A673 (cell line): ENCODE data around the gene CAMSAP3. TPM values are rescaled to one million over a fixed set of nuclear protein-coding genes. Genes with fewer than 3 reads are reported as not detected.

ENCODE experiments used
- BruUV-seq: library from RNA; stranded (reverse); fragments of 400-500 nt; replicated peaks from 2 replicates; lab custom pipeline; 2021; lab: Mats Ljungman, UMichigan
- CTCF ChIA-PET: fragments of 300-600 bp; sonication (Branson Sonifier 250); formaldehyde crosslinking; loops from one replicate; lab custom pipeline; 2022; ENCODE audit warnings: antibody characterized with exemption; lab: Charles Lee
- POLR2A ChIA-PET: fragments of 300-600 bp; sonication (Branson Sonifier 250); formaldehyde crosslinking; loops from one replicate; lab custom pipeline; 2022; ENCODE audit warnings: antibody characterized with exemption; ENCODE audit not compliant: low non-redundant PET; lab: Charles Lee
- DNase-seq: peaks from one replicate; pipeline ENCODE4 v3.0.0-alpha.2; 2015; ENCODE audit warnings: low spot score
- H3K27ac ChIP-seq: fragments of 200-600 bp; sonication (generic); 2 replicates; pipeline ENCODE4 v1.5.1; 2016; ENCODE audit warnings: mixed run types, low read depth, mild to moderate bottlenecking, mixed read lengths, antibody characterized with exemption, low read length; ENCODE audit not compliant: poor library complexity, severe bottlenecking
- H3K27me3 ChIP-seq: fragments of 200-600 bp; sonication (generic); replicated peaks from 2 replicates; pipeline ENCODE4 v1.6.1; 2017; ENCODE audit warnings: mixed run types, low read depth, mild to moderate bottlenecking, mixed read lengths, antibody characterized with exemption, low read length; ENCODE audit not compliant: insufficient read depth, poor library complexity
- H3K36me3 ChIP-seq: fragments of 200-600 bp; sonication (generic); 2 replicates; pipeline ENCODE4 v1.6.1; 2016; ENCODE audit warnings: mixed run types, mild to moderate bottlenecking, mixed read lengths, antibody characterized with exemption, low read length; ENCODE audit not compliant: insufficient read depth, poor library complexity, severe bottlenecking
- H3K4me1 ChIP-seq: fragments of 200-600 bp; sonication (generic); 2 replicates; pipeline ENCODE4 v1.6.1; 2017; ENCODE audit warnings: mixed run types, mild to moderate bottlenecking, mixed read lengths, antibody characterized with exemption, low read length; ENCODE audit not compliant: insufficient read depth, poor library complexity, severe bottlenecking
- H3K4me3 ChIP-seq: fragments of 200-600 bp; sonication (generic); 2 replicates; pipeline ENCODE4 v1.5.1; 2016; ENCODE audit warnings: low read depth, mixed run types, mild to moderate bottlenecking, mixed read lengths, low read length; ENCODE audit not compliant: poor library complexity, severe bottlenecking
- H3K9me3 ChIP-seq: fragments of 200-600 bp; sonication (generic); 2 replicates; pipeline ENCODE4 v1.6.1; 2016; ENCODE audit warnings: mixed run types, low read depth, mild to moderate bottlenecking, mixed read lengths, antibody characterized with exemption, low read length; ENCODE audit not compliant: poor library complexity, severe bottlenecking
- EZH2 ChIP-seq: fragments of 200-600 bp; sonication (generic); IDR thresholded peaks from 2 replicates; pipeline ENCODE4 v1.6.1; 2017; ENCODE audit warnings: borderline replicate concordance, low read depth, mild to moderate bottlenecking, mixed read lengths, antibody characterized with exemption, low read length; ENCODE audit not compliant: poor library complexity, severe bottlenecking
- intact Hi-C: fragments of 100-400 bp; cut with micrococcal nuclease; formaldehyde crosslinking; loops from one replicate; pipeline ENCODE4 v1.10.0; 2022; ENCODE audit not compliant: unreplicated experiment
- total RNA-seq: library from RNA; stranded (reverse); gene quantifications from 2 replicates; pipeline ENCODE4 v1.2.3, GENCODE V29; 2021
- TF ChIP-seq, protein P1 (sequence below): fragments of 300-800, 200-600 bp; sonication (generic); conservative IDR thresholded peaks from 2 replicates; pipeline ENCODE4 v1.5.1; 2017; ENCODE audit warnings: low read depth, mild to moderate bottlenecking, antibody characterized with exemption, low read length, moderate library complexity, mixed read lengths

Gene CAMSAP3
- total RNA-seq, 1 experiment from 2014 or later: 1.2 TPM

DNA sequence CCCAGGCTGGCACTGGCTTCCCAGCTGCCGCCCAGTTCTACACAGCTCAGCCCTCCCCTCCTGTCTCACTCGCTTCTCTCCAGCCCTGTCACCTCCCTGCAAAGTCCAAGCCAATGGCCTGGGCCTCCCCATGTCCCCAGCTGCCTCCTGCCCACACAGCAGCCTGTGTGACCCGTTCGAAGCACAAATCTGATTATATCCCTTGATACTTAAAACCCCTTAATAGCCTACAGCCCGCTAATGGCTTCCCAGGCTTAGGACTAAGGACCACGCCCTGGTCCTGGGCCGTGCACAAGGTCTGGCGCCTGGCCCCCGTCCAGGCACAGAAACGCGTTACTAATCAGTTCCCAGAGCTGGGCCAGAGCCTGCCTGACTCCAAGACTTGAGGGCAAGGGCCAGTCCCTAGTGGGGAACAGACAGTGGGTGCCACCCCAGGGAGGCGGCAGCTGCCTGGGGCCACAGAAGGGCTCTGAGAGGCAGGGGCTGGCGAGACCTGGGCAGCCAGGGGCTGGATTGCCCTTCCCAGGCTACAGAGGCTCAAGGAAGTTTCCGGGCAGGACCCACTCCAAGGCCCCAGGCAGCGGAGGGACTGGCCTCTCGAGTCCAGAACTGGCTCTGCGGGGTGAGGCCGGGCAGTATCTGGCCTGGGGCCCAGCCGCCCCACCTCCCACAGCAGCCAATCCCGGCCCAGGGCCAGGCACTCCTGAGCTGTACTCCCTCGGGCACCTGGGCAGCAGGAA is 23.3 kb downstream of the CAMSAP3 start:
- intact Hi-C loops: no loop called here
- H3K27me3 ChIP-seq: no peaks in the 10 kb centered on the region
- CTCF ChIA-PET: no interaction called here
- H3K9me3 ChIP-seq: no peaks in the 10 kb centered on the region
- peaks cover 23% of the 10 kb centered on the region for H3K36me3 ChIP-seq
- POLR2A ChIA-PET: no interaction called here
- TF ChIP-seq EZH2: no peak
- TF ChIP-seq, protein P1, sequence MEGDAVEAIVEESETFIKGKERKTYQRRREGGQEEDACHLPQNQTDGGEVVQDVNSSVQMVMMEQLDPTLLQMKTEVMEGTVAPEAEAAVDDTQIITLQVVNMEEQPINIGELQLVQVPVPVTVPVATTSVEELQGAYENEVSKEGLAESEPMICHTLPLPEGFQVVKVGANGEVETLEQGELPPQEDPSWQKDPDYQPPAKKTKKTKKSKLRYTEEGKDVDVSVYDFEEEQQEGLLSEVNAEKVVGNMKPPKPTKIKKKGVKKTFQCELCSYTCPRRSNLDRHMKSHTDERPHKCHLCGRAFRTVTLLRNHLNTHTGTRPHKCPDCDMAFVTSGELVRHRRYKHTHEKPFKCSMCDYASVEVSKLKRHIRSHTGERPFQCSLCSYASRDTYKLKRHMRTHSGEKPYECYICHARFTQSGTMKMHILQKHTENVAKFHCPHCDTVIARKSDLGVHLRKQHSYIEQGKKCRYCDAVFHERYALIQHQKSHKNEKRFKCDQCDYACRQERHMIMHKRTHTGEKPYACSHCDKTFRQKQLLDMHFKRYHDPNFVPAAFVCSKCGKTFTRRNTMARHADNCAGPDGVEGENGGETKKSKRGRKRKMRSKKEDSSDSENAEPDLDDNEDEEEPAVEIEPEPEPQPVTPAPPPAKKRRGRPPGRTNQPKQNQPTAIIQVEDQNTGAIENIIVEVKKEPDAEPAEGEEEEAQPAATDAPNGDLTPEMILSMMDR: no peak
- H3K4me3 ChIP-seq: no peak overlapping the region
- BruUV-seq: no TSS peak
- H3K4me1 ChIP-seq: no peaks in the 10 kb centered on the region
- no peak for DNase-seq
- H3K27ac ChIP-seq: no peak overlapping the region

DNA sequence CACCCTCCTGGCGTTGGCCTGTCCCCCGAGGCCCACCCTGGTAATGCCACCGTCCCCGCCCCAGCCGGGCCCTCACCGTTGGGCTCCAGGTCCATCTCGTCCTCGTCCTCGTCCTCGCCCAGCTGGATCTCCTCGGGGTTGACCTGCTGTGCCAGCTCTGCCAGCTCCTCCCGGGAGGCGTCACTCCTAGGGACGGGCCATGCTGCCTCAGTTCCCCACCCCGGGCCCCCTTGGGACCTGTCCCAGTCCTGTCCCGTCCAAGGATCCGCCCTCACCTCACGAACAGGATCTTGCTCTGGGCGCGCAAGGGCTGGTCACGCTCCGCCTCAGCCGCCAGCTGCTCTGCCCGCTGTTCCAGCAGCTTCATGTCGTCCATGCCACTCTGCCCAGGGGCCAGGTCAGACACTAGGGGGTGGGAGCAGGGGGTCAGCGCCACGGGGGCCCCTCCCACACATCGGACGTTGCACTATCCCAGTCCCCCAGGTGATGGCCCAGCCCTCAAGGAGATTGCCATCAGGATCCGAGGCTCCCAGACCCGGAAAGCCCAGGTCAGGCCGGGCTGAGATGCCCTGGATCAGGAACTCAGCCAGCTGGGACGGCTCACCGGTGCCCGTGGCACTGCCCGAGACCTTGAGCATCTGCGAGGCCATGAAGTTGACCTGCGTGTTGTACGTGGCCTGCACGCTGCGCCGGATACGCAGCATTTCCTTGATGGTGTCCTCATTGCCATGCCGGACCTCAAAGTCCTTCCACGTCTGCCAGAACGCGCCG is 24.2 kb downstream of the CAMSAP3 start:
- no peaks in the 10 kb centered on the region for H3K27me3 ChIP-seq
- H3K9me3 ChIP-seq: no peaks in the 10 kb centered on the region
- no peak overlapping the region for H3K27ac ChIP-seq
- peaks cover 23% of the 10 kb centered on the region for H3K36me3 ChIP-seq
- intact Hi-C loops: no loop called here
- no peak overlapping the region for H3K4me3 ChIP-seq
- ChIA-PET POLR2A (no interaction called here), CTCF (no interaction called here)
- no peak for DNase-seq
- TF ChIP-seq EZH2: no peak
- TF ChIP-seq, protein P1: no peak
- TSS peak; percentile 65 for BruUV-seq
- no peaks in the 10 kb centered on the region for H3K4me1 ChIP-seq

DNA sequence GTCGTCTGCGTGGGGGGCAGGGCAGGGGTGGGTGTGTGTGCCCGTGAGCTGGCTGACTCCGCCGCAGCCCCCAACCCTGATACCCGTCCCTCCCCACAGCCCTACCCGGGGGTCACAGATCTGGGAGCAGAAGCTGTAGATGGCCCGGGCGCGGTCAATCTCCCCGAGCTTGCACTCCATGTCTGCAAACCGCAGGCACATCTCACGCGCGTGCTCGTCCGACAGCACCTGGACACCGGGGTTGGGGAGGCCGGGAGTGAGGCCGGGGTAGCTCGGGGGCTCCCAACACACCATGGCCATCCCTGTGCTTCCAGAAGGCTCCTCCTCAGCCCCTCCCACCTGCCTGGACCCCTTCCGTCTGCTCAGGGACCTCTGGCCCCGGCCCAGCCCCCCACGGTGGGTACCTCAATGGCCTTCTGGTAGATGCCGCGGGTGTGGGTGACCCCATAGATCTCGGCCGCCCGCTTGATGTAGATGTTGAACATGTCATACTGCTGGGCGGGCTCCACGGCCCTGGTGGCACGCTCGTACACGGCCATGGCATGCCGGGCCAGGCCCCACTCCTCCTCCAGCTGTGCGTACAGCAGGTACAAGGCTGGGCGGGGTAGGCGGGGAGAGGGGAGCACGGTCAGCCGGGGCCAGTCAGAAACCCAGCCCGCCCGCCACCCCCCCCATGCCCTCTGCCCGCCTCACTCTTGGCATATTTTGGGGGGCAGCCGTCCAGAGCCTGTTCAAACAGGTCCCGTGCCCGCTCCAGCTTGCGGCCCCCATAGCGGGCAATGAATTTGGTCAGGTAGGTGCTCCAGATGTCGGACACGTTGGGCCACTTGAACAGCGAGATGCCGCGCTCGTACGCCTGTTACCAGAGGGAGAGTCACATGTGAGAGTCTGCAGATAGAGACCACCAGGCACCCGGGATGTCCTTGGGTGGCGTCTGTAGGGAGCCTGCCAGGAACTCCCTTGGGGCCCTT is 25.1 kb downstream of the CAMSAP3 start:
- peaks cover 25% of the 10 kb centered on the region for H3K36me3 ChIP-seq
- CTCF ChIA-PET: no interaction called here

More for the DNA sequence above, 25.1 kb downstream of the CAMSAP3 start:
- H3K27ac ChIP-seq: no peak overlapping the region
- intact Hi-C loops: no loop called here
- no peak overlapping the region for H3K4me3 ChIP-seq
- DNase-seq: no peak
- BruUV-seq: no TSS peak
- TF ChIP-seq EZH2: no peak
- TF ChIP-seq, protein P1: no peak
- H3K4me1 ChIP-seq: no peaks in the 10 kb centered on the region
- POLR2A ChIA-PET: no interaction called here
- no peaks in the 10 kb centered on the region for H3K27me3 ChIP-seq
- no peaks in the 10 kb centered on the region for H3K9me3 ChIP-seq
